Spinal cord (tissue), 10 donors: ENCODE data around the gene MCM7. TPM values are rescaled to one million over a fixed set of nuclear protein-coding genes. Genes with fewer than 3 reads are reported as not detected.
A peak's percentile ranks its signal among the peaks of the same experiment; 100 is the strongest.

Experiments
- DNase-seq, 6 donors: peaks; one replicate each; pipeline versions ENCODE4 v3.0.0 to v3.0.0-alpha.2; 2013 to 2015; ENCODE audit warnings: low spot score in 6 of 6, low read depth in 4 of 6
- H3K27ac ChIP-seq: one replicate; pipeline ENCODE4 v1.5.1; 2013; ENCODE audit warnings: low read depth, low read length, control low read depth
- H3K27me3 ChIP-seq: one replicate; pipeline ENCODE4 v1.6.1; 2013; ENCODE audit warnings: low read length; ENCODE audit not compliant: control insufficient read depth, insufficient read depth
- H3K36me3 ChIP-seq: one replicate; pipeline ENCODE4 v1.6.1; 2013; ENCODE audit warnings: low read length; ENCODE audit not compliant: control insufficient read depth, insufficient read depth
- H3K4me1 ChIP-seq: one replicate; pipeline ENCODE4 v1.6.1; 2013; ENCODE audit warnings: low read length; ENCODE audit not compliant: control insufficient read depth, insufficient read depth
- H3K4me3 ChIP-seq: one replicate; pipeline ENCODE4 v1.5.1; 2013; ENCODE audit warnings: low read depth, low read length, control low read depth
- H3K9me3 ChIP-seq: one replicate; pipeline ENCODE4 v1.6.1; 2013; ENCODE audit warnings: low read length; ENCODE audit not compliant: control insufficient read depth, insufficient read depth
- WGBS: methylation state at CpG from one replicate; pipeline ENCODE4 v1.1.5; 2013; ENCODE audit warnings: missing lambda C conversion rate; ENCODE audit not compliant: insufficient coverage; 5-methylcytosine and 5-hydroxymethylcytosine counted together
- polyA plus RNA-seq, 2 donors: library from polyadenylated mRNA; unstranded; fragments of 120-200 nt; gene quantifications; one replicate each; pipeline ENCODE4 v1.2.1, GENCODE V29; 2013; ENCODE audit not compliant: insufficient read length in 2 of 2
- total RNA-seq, 2 donors: library from RNA; depleted of rRNA in 1 of 2; stranded (reverse); fragments of 120-200 nt in 1 of 2; fragments of >200 nt in 1 of 2; gene quantifications; one replicate each; pipeline versions ENCODE4 v1.2.3 to v1.2.4, GENCODE V29; 2013 to 2014
- donor health status: healthy.

Gene MCM7
- total and polyA plus RNA-seq, 4 donors, result 36.7 to 94.7 (median 79.9) TPM

- 75% methylated on average over 12 of the region's 12 CpGs for WGBS
- Histone ChIP-seq H3K36me3 (peaks cover 65% of the 10 kb centered on the region), H3K9me3 (no peaks in the 10 kb centered on the region), H3K4me1 (peaks cover 32% of the 10 kb centered on the region), H3K27me3 (no peaks in the 10 kb centered on the region), H3K27ac (no peak overlapping the region), H3K4me3 (peak overlapping the region; percentile 79)
- DNase-seq, result no peak
Observed at GRCh38 chr7:100099452-100099851, 1.7 kb downstream of the MCM7 start.

GRCh38 chr7:100098913-100099312 is 2.3 kb downstream of the MCM7 start:
- H3K4me3 ChIP-seq, result no peak overlapping the region
- DNase-seq, result no peak
- peaks cover 34% of the 10 kb centered on the region for H3K4me1 ChIP-seq
- H3K27me3 ChIP-seq, result no peaks in the 10 kb centered on the region
- H3K27ac ChIP-seq, result no peak overlapping the region
- H3K9me3 ChIP-seq, result no peaks in the 10 kb centered on the region
- H3K36me3 ChIP-seq, result peaks cover 63% of the 10 kb centered on the region
- 90% methylated on average over 9 of the region's 10 CpGs for WGBS

GRCh38 chr7:100095704-100096103 is 5.5 kb downstream of the MCM7 start:
- Histone ChIP-seq H3K4me3 (no peak overlapping the region), H3K27ac (no peak overlapping the region), H3K36me3 (peaks cover 81% of the 10 kb centered on the region), H3K9me3 (no peaks in the 10 kb centered on the region), H3K4me1 (peaks cover 22% of the 10 kb centered on the region), H3K27me3 (no peaks in the 10 kb centered on the region)
- WGBS, result 94% methylated on average over 13 of the region's 17 CpGs
- DNase-seq, result no peak

- DNase-seq, result no peak
- Histone ChIP-seq H3K27ac (no peak overlapping the region), H3K4me1 (peaks cover 22% of the 10 kb centered on the region), H3K36me3 (peaks cover 82% of the 10 kb centered on the region), H3K4me3 (no peak overlapping the region), H3K9me3 (no peaks in the 10 kb centered on the region), H3K27me3 (no peaks in the 10 kb centered on the region)
- whole genome bisulfite sequencing, result 89% methylated on average over 3 of the region's 9 CpGs
Observed at GRCh38 chr7:100095289-100095688, 5.9 kb downstream of the MCM7 start.

- H3K27ac ChIP-seq, result no peak overlapping the region
- peaks cover 18% of the 10 kb centered on the region for H3K4me1 ChIP-seq
- no peaks in the 10 kb centered on the region for H3K9me3 ChIP-seq
- H3K27me3 ChIP-seq, result no peaks in the 10 kb centered on the region
- no peak for DNase-seq
- H3K36me3 ChIP-seq, result peaks cover 75% of the 10 kb centered on the region
- H3K4me3 ChIP-seq, result no peak overlapping the region
- WGBS, result 79% methylated on average over 11 of the region's 16 CpGs
Observed at GRCh38 chr7:100093925-100094486, 7.2 kb downstream of the MCM7 start.

- 55% methylated on average over 8 of the region's 13 CpGs for WGBS
- Histone ChIP-seq H3K4me1 (peaks cover 17% of the 10 kb centered on the region), H3K9me3 (no peaks in the 10 kb centered on the region), H3K4me3 (no peak overlapping the region), H3K27ac (no peak overlapping the region), H3K27me3 (no peaks in the 10 kb centered on the region), H3K36me3 (peaks cover 72% of the 10 kb centered on the region)
- peak in 1 of 6 donors; percentile 27 for DNase-seq
Observed at GRCh38 chr7:100093498-100093897, 7.7 kb downstream of the MCM7 start.

- DNase-seq, result no peak
- no peaks in the 10 kb centered on the region for H3K9me3 ChIP-seq
- no peaks in the 10 kb centered on the region for H3K27me3 ChIP-seq
- H3K27ac ChIP-seq, result no peak overlapping the region
- WGBS, result 43% methylated on average over 4 of the region's 8 CpGs
- H3K4me1 ChIP-seq, result peaks cover 18% of the 10 kb centered on the region
- peaks cover 67% of the 10 kb centered on the region for H3K36me3 ChIP-seq
- no peak overlapping the region for H3K4me3 ChIP-seq
Observed at GRCh38 chr7:100093054-100093453, 8.1 kb downstream of the MCM7 start.

GRCh38 chr7:100091411-100092181 is 9.6 kb downstream of the MCM7 start:
- H3K27ac ChIP-seq, result no peak overlapping the region
- H3K36me3 ChIP-seq, result peaks cover 53% of the 10 kb centered on the region
- 48% methylated on average over 16 of the region's 19 CpGs for WGBS
- peaks cover 20% of the 10 kb centered on the region for H3K4me1 ChIP-seq
- DNase-seq, result no peak
- no peak overlapping the region for H3K4me3 ChIP-seq
- H3K27me3 ChIP-seq, result no peaks in the 10 kb centered on the region
- no peaks in the 10 kb centered on the region for H3K9me3 ChIP-seq

GRCh38 chr7:100090527-100091410 is 10.4 kb downstream of the MCM7 start:
- peaks cover 44% of the 10 kb centered on the region for H3K36me3 ChIP-seq
- 89% methylated on average over 10 of the region's 14 CpGs for WGBS
- H3K4me3 ChIP-seq, result no peak overlapping the region
- no peaks in the 10 kb centered on the region for H3K27me3 ChIP-seq
- H3K27ac ChIP-seq, result no peak overlapping the region
- no peaks in the 10 kb centered on the region for H3K9me3 ChIP-seq
- no peak for DNase-seq
- peaks cover 20% of the 10 kb centered on the region for H3K4me1 ChIP-seq
